Thyroid gland (tissue), 4 donors: ENCODE measurements around the gene MAP4K1. TPM values are rescaled to one million over a fixed set of nuclear protein-coding genes. Genes with fewer than 3 reads are reported as not detected.
"Not testable (repeated sequence)": the region's sequence is repeated elsewhere in the genome, so short reads cannot be mapped to it uniquely, and the experiment has no call there.

ENCODE experiments used
- DNase-seq, 2 donors: peaks; one replicate each; pipeline ENCODE4 v3.0.0-alpha.2; 2019
- H3K27ac ChIP-seq, 3 donors: fragments of 200-600 bp; sonication (generic); 1 replicate in 2 of 3; 2 replicates in 1 of 3; pipeline ENCODE4 v1.5.1; 2016 to 2019; ENCODE audit warnings: mild to moderate bottlenecking in 1 of 3, moderate library complexity in 1 of 3
- H3K27me3 ChIP-seq: fragments of 200-600 bp; sonication (generic); one replicate; pipeline ENCODE4 v1.5.1; 2019
- H3K36me3 ChIP-seq, 2 donors: fragments of 200-600 bp; sonication (generic); one replicate each; pipeline ENCODE4 v1.5.1; 2016 to 2019
- H3K4me1 ChIP-seq, 2 donors: fragments of 200-600 bp; sonication (generic); one replicate each; pipeline ENCODE4 v1.5.1; 2017 to 2019
- H3K4me3 ChIP-seq, 3 donors: fragments of 200-600 bp; sonication (generic); replicated peaks in 1 of 3; 1 replicate in 2 of 3; 2 replicates in 1 of 3; pipeline ENCODE4 v1.5.1; 2016; ENCODE audit warnings: mild to moderate bottlenecking in 1 of 3
- H3K9me3 ChIP-seq: fragments of 200-600 bp; sonication (generic); one replicate; pipeline ENCODE4 v1.5.1; 2017
- POLR2A ChIP-seq, 2 donors: fragments of 450-650 bp; IDR thresholded peaks; one replicate each; pipeline ENCODE4 v1.6.1; 2017; ENCODE audit warnings: antibody characterized with exemption in 2 of 2, mild to moderate bottlenecking in 2 of 2, moderate library complexity in 1 of 2
- WGBS, 2 donors: methylation state at CpG; one replicate each; pipeline ENCODE4 v1.1.5; 2017; 5-methylcytosine and 5-hydroxymethylcytosine counted together
- intact Hi-C: fragments of 100-400 bp; cut with DNase I; formaldehyde crosslinking; loops from one replicate; pipeline ENCODE4 v1.15.1; 2023
- total RNA-seq, 4 donors: library from RNA; depleted of rRNA; stranded (reverse); fragments of >200 nt; gene quantifications; one replicate each; pipeline ENCODE4 v1.2.3, GENCODE V29; 2016
- TF ChIP-seq, protein P1 (sequence below), 6 experiments: fragments of 200-600 bp in 3 of 6; fragments of 450-650 bp in 3 of 6; sonication (generic) in 3 of 6; IDR thresholded peaks; one replicate each; pipeline ENCODE4 v1.5.1; 2016 to 2019; ENCODE audit warnings: antibody characterized with exemption in 6 of 6, mild to moderate bottlenecking in 2 of 6, inconsistent platforms in 1 of 6, moderate library complexity in 1 of 6

The MAP4K1 gene
- total RNA-seq, 4 donors from 2014 or later, result 0.83 to 9.7 (median 2.2) TPM

DNA sequence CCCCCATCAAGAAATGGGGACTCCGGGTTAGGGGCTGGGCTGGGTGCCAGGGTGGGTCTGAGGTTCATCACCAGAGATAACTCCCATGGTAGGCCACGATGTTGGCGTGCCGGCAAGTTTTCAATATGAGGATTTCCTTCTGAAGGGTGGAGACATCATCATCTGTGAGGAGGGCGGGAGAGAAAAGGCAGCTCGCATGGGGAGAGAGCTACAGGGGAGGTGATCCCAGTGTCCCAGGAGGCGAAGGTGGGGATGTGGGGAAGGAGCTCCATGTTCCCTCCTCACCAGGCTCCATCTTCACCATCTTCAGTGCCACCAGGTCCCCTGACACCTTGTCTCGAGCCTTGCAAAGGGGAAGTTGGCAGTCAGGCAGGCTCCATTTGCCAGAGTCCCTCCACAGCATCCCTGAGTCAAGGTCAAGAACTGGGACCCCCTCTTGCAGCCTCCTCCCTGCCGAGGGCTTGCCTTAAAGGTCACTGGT, 430 bp downstream of the MAP4K1 start:
- WGBS, 2 donors, result 79 to 81% methylated on average over 8 of the region's 9 CpGs
- intact Hi-C loops, result no loop called here
- Histone ChIP-seq H3K4me3 (no peak overlapping the region), H3K9me3 (no peaks in the 10 kb centered on the region), H3K4me1 (peaks cover 17% of the 10 kb centered on the region in 2 donors), H3K36me3 (peaks cover 12 to 19% of the 10 kb centered on the region in 2 donors), H3K27me3 (no peaks in the 10 kb centered on the region), H3K27ac (no peak overlapping the region)
- TF ChIP-seq POLR2A (IDR thresholded peaks at IDR 0.05), result no peak
- TF ChIP-seq, protein P1, sequence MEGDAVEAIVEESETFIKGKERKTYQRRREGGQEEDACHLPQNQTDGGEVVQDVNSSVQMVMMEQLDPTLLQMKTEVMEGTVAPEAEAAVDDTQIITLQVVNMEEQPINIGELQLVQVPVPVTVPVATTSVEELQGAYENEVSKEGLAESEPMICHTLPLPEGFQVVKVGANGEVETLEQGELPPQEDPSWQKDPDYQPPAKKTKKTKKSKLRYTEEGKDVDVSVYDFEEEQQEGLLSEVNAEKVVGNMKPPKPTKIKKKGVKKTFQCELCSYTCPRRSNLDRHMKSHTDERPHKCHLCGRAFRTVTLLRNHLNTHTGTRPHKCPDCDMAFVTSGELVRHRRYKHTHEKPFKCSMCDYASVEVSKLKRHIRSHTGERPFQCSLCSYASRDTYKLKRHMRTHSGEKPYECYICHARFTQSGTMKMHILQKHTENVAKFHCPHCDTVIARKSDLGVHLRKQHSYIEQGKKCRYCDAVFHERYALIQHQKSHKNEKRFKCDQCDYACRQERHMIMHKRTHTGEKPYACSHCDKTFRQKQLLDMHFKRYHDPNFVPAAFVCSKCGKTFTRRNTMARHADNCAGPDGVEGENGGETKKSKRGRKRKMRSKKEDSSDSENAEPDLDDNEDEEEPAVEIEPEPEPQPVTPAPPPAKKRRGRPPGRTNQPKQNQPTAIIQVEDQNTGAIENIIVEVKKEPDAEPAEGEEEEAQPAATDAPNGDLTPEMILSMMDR (IDR thresholded peaks at IDR 0.05), result no peak
- DNase-seq, result no peak

DNA sequence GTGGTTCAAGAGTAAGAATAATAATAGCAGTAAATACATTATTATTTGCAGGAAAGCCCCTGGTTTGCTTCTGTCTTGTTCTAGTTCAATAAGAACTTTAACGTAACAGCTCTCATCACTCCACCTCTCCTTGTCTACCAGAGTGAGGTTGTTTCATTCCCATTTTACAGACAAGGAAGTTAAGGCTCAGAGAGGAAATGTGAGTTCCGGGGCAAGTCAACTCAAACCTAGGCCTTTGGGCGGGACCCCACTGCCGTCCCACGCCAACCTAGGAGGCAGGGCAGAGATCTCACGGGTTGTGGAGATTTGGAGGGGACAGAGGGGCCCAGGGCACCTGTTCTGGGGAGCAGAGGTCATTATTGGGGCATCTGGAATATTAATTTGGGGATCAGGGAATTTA, 1.5 kb downstream of the MAP4K1 start:
- DNase-seq, result no peak
- Histone ChIP-seq H3K9me3 (no peaks in the 10 kb centered on the region), H3K4me1 (peaks cover 17% of the 10 kb centered on the region in 2 donors), H3K27me3 (no peaks in the 10 kb centered on the region), H3K4me3 (no peak overlapping the region), H3K27ac (no peak overlapping the region), H3K36me3 (peaks cover 3 to 8% of the 10 kb centered on the region in 2 donors)
- WGBS, 2 donors, result 93 to 94% methylated on average over 6 of the region's 6 CpGs
- TF ChIP-seq POLR2A (IDR thresholded peaks at IDR 0.05), result no peak
- TF ChIP-seq, protein P1 (IDR thresholded peaks at IDR 0.05), result no peak
- intact Hi-C loops, result no loop called here

DNA sequence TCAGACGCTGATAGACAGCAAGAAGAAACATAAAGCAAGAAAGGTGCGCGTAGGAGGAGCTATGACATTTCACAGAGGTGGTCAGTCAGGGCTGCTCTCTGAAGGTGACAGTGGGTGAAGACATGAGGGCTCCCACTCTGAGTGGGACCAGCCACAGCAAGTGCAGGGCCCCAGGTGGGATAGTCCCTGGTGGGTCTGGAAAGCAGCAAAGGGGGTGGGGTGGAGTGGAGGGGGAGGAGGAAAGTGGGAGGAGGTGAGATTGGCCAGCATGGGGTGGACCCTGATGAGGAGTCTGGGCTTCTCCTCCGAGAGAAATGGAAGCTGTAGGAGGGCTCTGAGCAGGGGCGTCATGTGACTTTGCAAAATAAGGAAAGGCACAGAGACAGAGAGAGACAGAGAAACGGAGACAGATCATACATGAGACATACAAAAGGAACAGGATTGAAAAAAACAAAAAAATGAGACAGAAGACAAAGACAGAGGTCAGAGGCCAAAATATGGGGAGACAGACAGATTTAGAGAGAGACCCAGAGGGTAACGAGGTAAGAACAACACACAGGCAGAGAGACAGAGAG, 2.7 kb downstream of the MAP4K1 start:
- no peak overlapping the region for H3K4me3 ChIP-seq
- H3K27me3 ChIP-seq, result no peaks in the 10 kb centered on the region
- no peak for DNase-seq
- intact Hi-C loops, result no loop called here
- no peaks in the 10 kb centered on the region for H3K9me3 ChIP-seq
- H3K27ac ChIP-seq, result no peak overlapping the region
- peaks cover 13 to 14% of the 10 kb centered on the region in 2 donors for H3K4me1 ChIP-seq
- no peak for TF ChIP-seq POLR2A (IDR thresholded peaks at IDR 0.05)
- TF ChIP-seq, protein P1 (IDR thresholded peaks at IDR 0.05), result no peak
- WGBS, 2 donors, result 71 to 79% methylated on average over 7 of the region's 7 CpGs
- H3K36me3 ChIP-seq, result no peaks in the 10 kb centered on the region

DNA sequence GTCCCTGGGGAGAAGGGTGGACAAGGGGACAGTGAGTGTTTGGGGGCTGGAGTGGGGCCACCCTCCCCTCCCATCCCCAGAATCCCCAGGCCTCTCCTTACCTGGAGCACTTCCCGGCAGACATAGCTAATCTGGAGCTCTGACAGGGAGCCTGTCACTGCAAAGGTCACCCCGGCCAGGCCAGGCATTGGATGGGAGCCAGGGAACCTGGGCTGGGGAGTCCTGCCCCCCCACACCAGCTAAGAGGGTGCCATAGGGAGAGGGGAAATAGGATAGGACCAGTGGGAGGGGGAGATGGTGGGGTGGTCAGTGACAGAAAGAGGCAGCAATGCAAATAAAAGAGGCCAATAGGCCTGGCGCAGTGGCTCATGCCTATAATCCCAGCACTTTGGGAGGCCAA, 3.5 kb downstream of the MAP4K1 start:
- Histone ChIP-seq H3K4me1 (peaks cover 6 to 9% of the 10 kb centered on the region in 2 donors), H3K9me3 (no peaks in the 10 kb centered on the region), H3K4me3 (no peak overlapping the region), H3K36me3 (no peaks in the 10 kb centered on the region), H3K27ac (no peak overlapping the region), H3K27me3 (no peaks in the 10 kb centered on the region)
- WGBS, 2 donors, result 53 to 71% methylated on average over 3 of the region's 3 CpGs
- no peak for DNase-seq
- intact Hi-C loops, result no loop called here
- TF ChIP-seq, protein P1 (IDR thresholded peaks at IDR 0.05), result no peak
- no peak for TF ChIP-seq POLR2A (IDR thresholded peaks at IDR 0.05)

DNA sequence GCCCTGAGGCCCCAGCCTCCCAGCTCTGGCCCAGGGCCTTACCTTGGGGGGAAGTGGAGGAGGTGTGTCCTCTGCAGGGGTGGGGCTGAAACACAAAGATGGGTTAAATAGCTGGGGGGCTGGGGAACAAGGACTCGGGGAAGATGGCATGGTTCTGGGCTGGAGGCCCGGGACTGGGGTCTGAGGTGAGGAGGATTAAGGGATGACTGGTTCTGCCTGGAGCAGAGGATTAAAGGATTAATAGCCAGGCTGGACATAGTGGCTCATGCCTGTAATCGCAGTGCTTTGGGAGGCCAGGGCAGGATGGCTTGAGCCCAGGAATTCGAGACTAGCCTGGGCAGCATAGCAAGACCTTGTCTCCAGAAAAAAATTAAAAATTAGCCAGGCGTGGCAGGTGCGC, 11.6 kb downstream of the MAP4K1 start:
- H3K9me3 ChIP-seq, result no peaks in the 10 kb centered on the region
- H3K27ac ChIP-seq, result no peak overlapping the region
- no peaks in the 10 kb centered on the region for H3K36me3 ChIP-seq
- 69 to 74% methylated on average over 6 of the region's 6 CpGs for WGBS, 2 donors
- H3K4me3 ChIP-seq, result no peak overlapping the region
- no peaks in the 10 kb centered on the region for H3K4me1 ChIP-seq
- DNase-seq, result no peak
- TF ChIP-seq, protein P1 (IDR thresholded peaks at IDR 0.05), result no peak
- no peak for TF ChIP-seq POLR2A (IDR thresholded peaks at IDR 0.05)
- intact Hi-C loops, result no loop called here
- H3K27me3 ChIP-seq, result no peaks in the 10 kb centered on the region

DNA sequence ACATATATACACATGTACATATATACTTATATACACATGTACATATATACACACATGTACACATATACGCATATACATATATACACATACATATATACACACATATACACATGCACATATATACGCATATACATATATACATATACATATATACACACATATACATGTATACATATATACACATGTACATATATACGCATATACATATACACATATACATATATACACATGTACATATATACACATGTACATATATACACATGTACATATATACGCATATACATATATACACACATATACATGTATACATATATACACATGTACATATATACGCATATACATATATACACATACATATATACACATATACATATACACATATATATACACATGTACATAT, 14.9 kb downstream of the MAP4K1 start:
- H3K36me3 ChIP-seq, H3K27ac ChIP-seq, DNase-seq, H3K9me3 ChIP-seq, intact Hi-C loops, H3K4me3 ChIP-seq, H3K27me3 ChIP-seq, H3K4me1 ChIP-seq: not testable (repeated sequence)
- WGBS, 2 donors, result 95 to 96% methylated on average over 5 of the region's 5 CpGs
